HG03135 (cell line): Measurements from ENCODE around the gene LEMD1.
"Not testable (repeated sequence)": the region's sequence is repeated elsewhere in the genome, so short reads cannot be mapped to it uniquely, and the experiment has no call there.

Experiments
- ATAC-seq: cut with Tn5 transposase; IDR thresholded peaks from one replicate; pipeline ENCODE4 v1.9.1; 2021; ENCODE audit warnings: mild to moderate bottlenecking, moderate library complexity; ENCODE audit not compliant: unreplicated experiment

The LEMD1 gene

GRCh38 chr1:205432116-205432515 is 10.3 kb upstream of the LEMD1 start:
- ATAC-seq, result no peak

GRCh38 chr1:205430696-205431305 is 8.9 kb upstream of the LEMD1 start:
- no peak for ATAC-seq

- ATAC-seq, result no peak
Observed at GRCh38 chr1:205429762-205430695, 8.2 kb upstream of the LEMD1 start.

- no peak for ATAC-seq
Observed at GRCh38 chr1:205424901-205425600, 3.2 kb upstream of the LEMD1 start.

- ATAC-seq, result no peak
Observed at GRCh38 chr1:205423814-205424399, 2.1 kb upstream of the LEMD1 start.

GRCh38 chr1:205422993-205423642 is 1.3 kb upstream of the LEMD1 start:
- no peak for ATAC-seq

GRCh38 chr1:205420938-205421337 is 918 bp downstream of the LEMD1 start:
- ATAC-seq, result no peak

GRCh38 chr1:205417870-205418635 is 3.8 kb downstream of the LEMD1 start:
- ATAC-seq, result no peak

GRCh38 chr1:205416322-205416721 is 5.5 kb downstream of the LEMD1 start:
- ATAC-seq, result no peak

- no peak for ATAC-seq
Observed at GRCh38 chr1:205410581-205411298, 11.1 kb downstream of the LEMD1 start.

GRCh38 chr1:205407970-205408369 is 13.9 kb downstream of the LEMD1 start:
- ATAC-seq, result no peak

GRCh38 chr1:205406252-205406651 is 15.6 kb downstream of the LEMD1 start:
- ATAC-seq, result not testable (repeated sequence)

- not testable (repeated sequence) for ATAC-seq
Observed at GRCh38 chr1:205404484-205404883, 17.4 kb downstream of the LEMD1 start.

GRCh38 chr1:205398586-205398985 is 23.3 kb downstream of the LEMD1 start:
- ATAC-seq, result no peak

GRCh38 chr1:205396967-205397616 is 24.8 kb downstream of the LEMD1 start:
- ATAC-seq, result no peak

GRCh38 chr1:205395616-205396015 is 26.2 kb downstream of the LEMD1 start:
- ATAC-seq, result no peak

- ATAC-seq, result no peak
Observed at GRCh38 chr1:205392650-205393049, 29.2 kb downstream of the LEMD1 start.

GRCh38 chr1:205391386-205391785 is 30.5 kb downstream of the LEMD1 start:
- ATAC-seq, result no peak

GRCh38 chr1:205387845-205388244 is 34.0 kb downstream of the LEMD1 start:
- no peak for ATAC-seq
